LNCAP (cell line): ENCODE data around the gene LONP1.

Source experiments
- CTCF ChIP-seq: fragments of 450-650 bp; IDR thresholded peaks from 2 replicates; pipeline ENCODE4 v1.5.1; 2017; ENCODE audit warnings: mild to moderate bottlenecking

LONP1 gene

GRCh38 chr19:5646703-5647102 is 73.2 kb downstream of the LONP1 start:
- no peak for TF ChIP-seq CTCF

DNA sequence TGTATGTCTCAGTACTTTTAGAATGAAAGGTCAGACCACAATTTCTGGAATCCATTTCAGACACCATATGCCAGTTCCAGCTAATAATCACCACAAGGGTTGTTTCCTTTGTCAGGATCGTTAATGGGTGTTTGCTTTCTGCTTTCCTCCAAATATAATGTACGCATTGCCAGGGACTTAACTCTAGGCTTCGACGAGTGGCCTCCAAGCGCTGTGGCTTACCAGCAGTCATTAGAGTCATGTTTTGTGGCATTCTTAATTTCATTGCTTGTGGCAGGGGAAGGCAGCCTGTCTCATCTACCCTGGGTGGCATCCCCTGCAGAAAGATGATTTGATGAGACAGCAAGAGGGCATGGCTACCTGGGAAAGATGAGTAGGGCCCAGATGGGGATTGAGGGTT is 74.5 kb downstream of the LONP1 start:
- TF ChIP-seq CTCF, result no peak

- TF ChIP-seq CTCF, result no peak
Observed at GRCh38 chr19:5644037-5644436, 75.9 kb downstream of the LONP1 start.

DNA sequence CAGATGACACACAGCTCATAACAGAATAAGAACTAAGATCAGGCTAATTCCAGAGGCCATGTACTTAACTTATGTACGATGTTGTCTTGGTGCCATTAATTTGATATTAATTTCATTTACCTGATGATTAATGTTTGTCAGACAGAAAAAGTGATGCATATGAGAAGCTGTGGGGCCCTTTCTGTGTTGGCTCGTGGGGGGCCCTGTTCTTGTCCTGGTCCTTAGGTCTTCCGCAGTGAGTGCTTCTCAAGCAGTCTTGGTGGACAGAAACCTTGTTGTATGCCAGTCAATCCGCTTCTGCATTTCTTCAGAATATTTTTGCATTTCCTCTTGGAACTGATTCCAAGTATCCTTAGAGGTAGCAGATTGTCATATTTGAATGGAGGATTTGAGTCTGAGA is 76.9 kb downstream of the LONP1 start:
- TF ChIP-seq CTCF, result no peak

DNA sequence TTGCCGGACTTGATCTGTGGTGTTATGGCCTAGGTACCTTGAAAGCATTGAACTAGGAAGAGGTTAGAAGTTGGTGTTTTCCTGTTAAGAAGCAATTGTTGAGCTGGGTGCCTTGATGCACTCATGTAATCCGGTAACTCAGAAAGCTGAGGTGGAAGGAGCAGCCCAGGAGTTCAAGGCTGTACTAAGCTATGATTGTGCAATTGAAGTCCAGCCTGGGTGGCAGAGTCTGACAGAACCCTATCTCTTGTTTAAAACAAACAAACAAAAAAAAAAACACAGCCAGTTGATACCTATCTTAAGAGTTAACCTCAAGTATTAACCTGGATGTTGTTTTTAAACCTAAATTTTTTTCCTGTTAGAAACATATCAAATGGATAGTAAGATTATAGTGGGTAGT is 77.7 kb downstream of the LONP1 start:
- no peak for TF ChIP-seq CTCF
